HG02588 (cell line): ENCODE measurements around the gene PLPPR5.

ENCODE experiments used
- ATAC-seq: cut with Tn5 transposase; IDR thresholded peaks from one replicate; pipeline ENCODE4 v1.9.1; 2021; ENCODE audit warnings: mild to moderate bottlenecking, moderate library complexity; ENCODE audit not compliant: unreplicated experiment

Gene PLPPR5

GRCh38 chr1:98969798-98970490, 34.7 kb downstream of the PLPPR5 start:
- no peak for ATAC-seq

- no peak for ATAC-seq
These were observed 37.5 kb downstream of the PLPPR5 start for GRCh38 chr1:98967122-98967521.

- no peak for ATAC-seq
These were observed 39.3 kb downstream of the PLPPR5 start for GRCh38 chr1:98965394-98965793.

- no peak for ATAC-seq
These were observed 40.5 kb downstream of the PLPPR5 start for GRCh38 chr1:98964198-98964597.

- no peak for ATAC-seq
These were observed 41.5 kb downstream of the PLPPR5 start for GRCh38 chr1:98963064-98963758.

- ATAC-seq, result no peak
These were observed 42.5 kb downstream of the PLPPR5 start for GRCh38 chr1:98962156-98962555.

- no peak for ATAC-seq
These were observed 55.0 kb downstream of the PLPPR5 start for GRCh38 chr1:98949621-98950020.

- no peak for ATAC-seq
These were observed 55.5 kb downstream of the PLPPR5 start for GRCh38 chr1:98949166-98949565.

GRCh38 chr1:98947071-98947470, 57.6 kb downstream of the PLPPR5 start:
- ATAC-seq, result no peak

GRCh38 chr1:98940722-98941079, 64.0 kb downstream of the PLPPR5 start:
- no peak for ATAC-seq

GRCh38 chr1:98940069-98940721, 64.5 kb downstream of the PLPPR5 start:
- no peak for ATAC-seq

GRCh38 chr1:98939471-98939870, 65.2 kb downstream of the PLPPR5 start:
- no peak for ATAC-seq

GRCh38 chr1:98937347-98937746, 67.3 kb downstream of the PLPPR5 start:
- no peak for ATAC-seq

GRCh38 chr1:98932184-98932583, 72.5 kb downstream of the PLPPR5 start:
- no peak for ATAC-seq

GRCh38 chr1:98931128-98931835, 73.4 kb downstream of the PLPPR5 start:
- no peak for ATAC-seq

- no peak for ATAC-seq
These were observed 75.2 kb downstream of the PLPPR5 start for GRCh38 chr1:98929437-98929836.

GRCh38 chr1:98926597-98926996, 78.1 kb downstream of the PLPPR5 start:
- no peak for ATAC-seq

- ATAC-seq, result no peak
These were observed 79.7 kb downstream of the PLPPR5 start for GRCh38 chr1:98924977-98925376.

GRCh38 chr1:98923667-98924066, 81.0 kb downstream of the PLPPR5 start:
- ATAC-seq, result no peak

- no peak for ATAC-seq
These were observed 82.8 kb downstream of the PLPPR5 start for GRCh38 chr1:98921817-98922216.

GRCh38 chr1:98920441-98921110, 84.1 kb downstream of the PLPPR5 start:
- no peak for ATAC-seq
